ENCODE data around the gene RBM20. TPM values are rescaled to one million over a fixed set of nuclear protein-coding genes. Genes with fewer than 3 reads are reported as not detected.

Gene RBM20
- polyA plus RNA-seq, 1 experiment, result 0.11 TPM

DNA sequence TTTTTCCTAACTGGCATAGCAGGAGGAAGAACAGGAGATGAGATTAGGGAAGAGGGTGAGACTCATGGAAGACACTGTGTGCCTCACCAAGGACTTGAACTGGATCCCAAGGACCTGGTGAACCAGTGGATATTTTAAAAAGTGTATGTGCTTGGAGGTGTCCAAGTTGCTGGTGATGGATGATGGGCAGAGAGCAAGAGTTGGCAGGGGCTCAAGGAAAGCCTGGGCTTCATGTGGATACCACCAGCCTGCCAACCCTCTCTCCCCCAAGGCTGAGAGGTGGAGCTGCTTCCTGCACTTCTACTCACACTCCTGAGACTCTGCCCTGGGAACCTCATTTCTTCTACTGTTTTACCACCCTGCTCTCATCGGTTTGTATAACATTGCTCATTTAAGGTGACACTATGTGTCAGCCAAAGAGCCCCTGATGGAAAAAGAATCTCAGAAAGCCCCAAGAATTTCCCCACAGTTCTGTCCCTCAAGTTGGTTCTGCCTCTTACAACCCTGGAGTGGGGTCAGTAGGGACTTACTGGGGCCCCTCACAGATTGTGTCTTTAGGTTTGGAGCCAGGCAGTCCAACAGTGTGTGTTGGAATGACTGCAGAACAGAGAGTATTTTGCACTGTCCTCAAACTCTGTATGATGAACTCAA is 171.3 kb downstream of the RBM20 start:
- TF ChIP-seq, protein P1, sequence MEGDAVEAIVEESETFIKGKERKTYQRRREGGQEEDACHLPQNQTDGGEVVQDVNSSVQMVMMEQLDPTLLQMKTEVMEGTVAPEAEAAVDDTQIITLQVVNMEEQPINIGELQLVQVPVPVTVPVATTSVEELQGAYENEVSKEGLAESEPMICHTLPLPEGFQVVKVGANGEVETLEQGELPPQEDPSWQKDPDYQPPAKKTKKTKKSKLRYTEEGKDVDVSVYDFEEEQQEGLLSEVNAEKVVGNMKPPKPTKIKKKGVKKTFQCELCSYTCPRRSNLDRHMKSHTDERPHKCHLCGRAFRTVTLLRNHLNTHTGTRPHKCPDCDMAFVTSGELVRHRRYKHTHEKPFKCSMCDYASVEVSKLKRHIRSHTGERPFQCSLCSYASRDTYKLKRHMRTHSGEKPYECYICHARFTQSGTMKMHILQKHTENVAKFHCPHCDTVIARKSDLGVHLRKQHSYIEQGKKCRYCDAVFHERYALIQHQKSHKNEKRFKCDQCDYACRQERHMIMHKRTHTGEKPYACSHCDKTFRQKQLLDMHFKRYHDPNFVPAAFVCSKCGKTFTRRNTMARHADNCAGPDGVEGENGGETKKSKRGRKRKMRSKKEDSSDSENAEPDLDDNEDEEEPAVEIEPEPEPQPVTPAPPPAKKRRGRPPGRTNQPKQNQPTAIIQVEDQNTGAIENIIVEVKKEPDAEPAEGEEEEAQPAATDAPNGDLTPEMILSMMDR (IDR thresholded peaks at IDR 0.05; ENCODE audit: low read depth, low read length), result no peak
- Histone ChIP-seq H3K4me3 (ENCODE audit: low read depth, low read length) (no peak overlapping the region), H3K27me3 (ENCODE audit: control insufficient read depth, insufficient read depth, low read length) (peaks cover 15% of the 10 kb centered on the region), H3K27ac (ENCODE audit: low read depth, low read length) (no peak overlapping the region), H3K9me3 (ENCODE audit: control insufficient read depth, insufficient read depth, low read length) (no peaks in the 10 kb centered on the region; the same call in 1 of the 2 replicates)
- no peak for DNase-seq (ENCODE audit: low read depth, low spot score)
- CTCF ChIA-PET, result no interaction called here
- POLR2A ChIA-PET, result no interaction called here

DNA sequence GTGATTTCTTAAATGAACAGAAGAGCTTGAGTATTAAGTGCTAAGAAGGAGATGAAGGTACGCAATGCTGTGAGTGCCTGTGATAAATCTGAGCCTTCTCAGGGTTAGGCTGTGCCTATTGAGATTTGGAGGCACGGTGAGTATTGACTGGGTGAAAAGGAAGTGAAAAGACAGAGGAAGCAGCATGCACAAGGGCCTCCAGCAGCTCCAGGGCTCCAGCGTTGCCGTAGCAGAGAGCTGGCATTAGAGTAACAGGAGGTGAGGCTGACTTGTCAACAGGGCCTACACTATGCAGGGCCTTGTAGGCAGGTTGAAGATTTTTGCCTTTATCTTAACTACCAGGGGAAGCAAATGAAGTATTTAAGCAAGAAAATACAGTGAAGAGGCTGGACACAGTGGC is 173.5 kb downstream of the RBM20 start:
- no peaks in the 10 kb centered on the region for H3K9me3 ChIP-seq (ENCODE audit: control insufficient read depth, insufficient read depth, low read length)
- H3K4me3 ChIP-seq (ENCODE audit: low read depth, low read length), result no peak overlapping the region
- no peak overlapping the region for H3K27ac ChIP-seq (ENCODE audit: low read depth, low read length)
- ChIA-PET POLR2A (no interaction called here), CTCF (no interaction called here)
- peaks cover 28% of the 10 kb centered on the region for H3K27me3 ChIP-seq (ENCODE audit: control insufficient read depth, insufficient read depth, low read length)
- DNase-seq (ENCODE audit: low read depth, low spot score), result no peak
- TF ChIP-seq, protein P1 (IDR thresholded peaks at IDR 0.05; ENCODE audit: low read depth, low read length), result no peak

DNA sequence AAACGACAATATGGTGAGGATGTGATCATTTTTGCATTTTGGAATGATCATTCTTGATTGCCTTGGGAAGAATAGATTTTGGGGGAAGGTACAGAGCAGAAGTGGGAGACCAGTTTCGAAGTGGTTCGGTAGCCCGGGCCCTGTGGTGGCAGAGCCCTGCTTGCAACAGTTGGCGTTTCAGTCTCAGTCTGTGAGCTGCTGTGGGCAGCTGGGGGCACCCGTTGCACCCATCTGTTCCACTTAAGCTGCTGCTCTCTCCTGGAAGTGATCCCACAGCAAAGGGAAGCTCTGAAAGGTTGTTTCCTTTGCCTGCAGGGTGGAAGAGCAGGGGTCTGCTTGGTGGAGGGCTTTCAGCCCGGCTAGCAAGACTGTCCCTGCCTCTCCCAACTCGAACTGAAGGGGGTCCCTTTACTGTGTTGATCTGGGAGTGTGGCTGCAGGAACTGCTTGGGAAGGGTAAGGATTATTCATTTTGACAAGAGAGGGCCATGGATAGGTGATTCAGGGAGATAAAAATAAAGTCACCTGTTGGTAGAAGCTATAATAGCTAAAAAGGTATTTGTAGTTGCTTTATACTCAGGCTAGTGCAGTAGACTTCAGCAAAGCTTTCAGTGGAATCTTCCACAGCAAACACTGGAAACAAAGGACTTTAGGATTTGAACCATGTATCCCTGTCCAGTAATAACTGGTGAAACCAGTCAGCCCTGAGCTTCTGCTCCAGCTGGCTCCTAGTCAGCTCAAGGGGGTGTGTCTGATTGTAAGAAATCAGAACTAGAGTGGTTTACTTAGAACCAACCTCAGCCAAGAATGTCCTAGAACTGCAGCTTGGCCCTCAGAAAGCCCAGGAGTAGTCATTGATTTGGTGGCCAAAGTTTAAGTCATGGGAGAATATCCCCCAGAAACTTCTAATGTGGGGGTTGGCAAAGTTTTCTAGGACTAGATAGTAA is 174.4 kb downstream of the RBM20 start:
- H3K27ac ChIP-seq (ENCODE audit: low read depth, low read length), result no peak overlapping the region
- no peak overlapping the region for H3K4me3 ChIP-seq (ENCODE audit: low read depth, low read length)
- TF ChIP-seq, protein P1 (IDR thresholded peaks at IDR 0.05; ENCODE audit: low read depth, low read length), result no peak
- H3K9me3 ChIP-seq (ENCODE audit: control insufficient read depth, insufficient read depth, low read length), result no peaks in the 10 kb centered on the region
- POLR2A ChIA-PET, result no interaction called here
- no peak for DNase-seq (ENCODE audit: low read depth, low spot score)
- H3K27me3 ChIP-seq (ENCODE audit: control insufficient read depth, insufficient read depth, low read length), result peaks cover 28% of the 10 kb centered on the region
- CTCF ChIA-PET, result interaction anchor here (0.6 kb wide), 1 partner anchor 10 kb away, joined by 3 read pairs; no protein-coding TSS in a partner anchor

DNA sequence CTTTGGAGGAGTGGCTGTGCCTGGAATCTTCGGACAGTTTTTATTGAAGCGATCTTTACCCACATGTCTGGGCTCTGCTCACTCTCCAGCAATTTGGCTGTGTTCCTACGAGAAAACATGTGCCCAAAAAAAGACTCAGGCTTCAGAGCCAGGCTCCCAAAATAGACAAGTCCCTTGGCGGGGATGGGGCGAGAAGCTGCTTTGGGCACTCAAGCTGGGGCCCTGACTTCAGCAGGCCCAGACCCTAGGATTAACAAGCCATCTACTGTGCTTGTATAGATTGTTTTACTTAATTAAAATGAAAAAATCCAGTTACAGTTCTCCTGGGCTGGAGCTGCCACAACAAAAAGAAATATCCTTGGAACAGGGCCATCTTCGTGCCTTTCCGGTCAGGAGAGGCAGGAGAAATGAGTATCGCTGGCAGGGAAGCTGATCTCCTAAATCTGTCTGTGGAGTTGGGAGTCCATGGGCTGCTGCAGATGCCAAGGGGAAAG is 176.2 kb downstream of the RBM20 start:
- H3K27ac ChIP-seq (ENCODE audit: low read depth, low read length), result peak overlapping the region; percentile 11
- H3K27me3 ChIP-seq (ENCODE audit: control insufficient read depth, insufficient read depth, low read length), result peaks cover 33% of the 10 kb centered on the region
- H3K4me3 ChIP-seq (ENCODE audit: low read depth, low read length), result no peak overlapping the region
- ChIA-PET POLR2A (no interaction called here), CTCF (interaction anchor here (1.3 kb wide), 1 partner anchor 16 kb away, joined by 3 read pairs; no protein-coding TSS in a partner anchor)
- no peak for DNase-seq (ENCODE audit: low read depth, low spot score)
- H3K9me3 ChIP-seq (ENCODE audit: control insufficient read depth, insufficient read depth, low read length), result no peaks in the 10 kb centered on the region
- TF ChIP-seq, protein P1 (IDR thresholded peaks at IDR 0.05; ENCODE audit: low read depth, low read length), result no peak

Data from AG04450 (cell line).